ENCODE results near the gene ZYX.

DNA sequence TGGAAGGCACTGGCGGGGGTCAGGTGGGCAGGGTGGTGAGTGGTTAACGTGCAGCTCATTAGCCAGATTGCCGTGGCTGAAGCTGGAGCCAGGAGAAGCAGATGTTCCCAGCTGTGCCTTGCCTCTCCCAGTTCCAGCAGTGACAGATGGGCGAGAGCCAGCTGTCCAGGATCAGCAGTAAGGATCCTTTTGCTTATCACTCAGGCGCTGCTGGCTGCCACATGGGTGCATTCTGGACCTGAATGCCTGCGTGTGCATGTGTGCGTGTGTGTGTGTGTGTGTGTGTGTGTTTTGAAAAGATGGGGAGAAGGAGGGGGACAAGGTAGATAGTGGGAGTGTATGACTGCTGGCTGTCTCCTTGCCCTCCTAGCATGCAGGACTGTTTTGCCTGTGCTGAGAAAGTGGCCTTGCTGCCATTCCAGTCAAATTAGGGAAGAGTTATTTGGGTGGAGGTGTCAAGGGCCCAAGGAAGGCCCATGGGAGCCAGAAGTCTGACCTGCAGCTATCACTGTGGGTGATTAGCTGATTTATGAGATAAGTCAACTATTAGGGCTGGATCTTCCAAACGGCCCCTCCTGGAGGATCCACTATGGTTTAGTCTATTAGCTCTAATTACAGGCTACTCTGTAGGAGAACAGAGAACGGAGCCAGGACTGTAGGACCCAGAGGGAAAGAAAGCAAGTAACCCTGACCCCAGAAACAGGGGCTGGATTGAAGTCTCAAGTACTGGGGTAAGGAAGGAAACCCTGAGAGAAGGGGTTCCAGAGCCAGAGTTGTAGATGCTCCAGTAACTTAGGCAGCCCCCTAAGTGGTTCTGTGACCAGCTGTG, 24.2 kb downstream of the ZYX start:
- peak; percentile 47 for TF ChIP-seq POLR2AphosphoS5 (IDR thresholded peaks at IDR 0.05)
- TF ChIP-seq, protein P1, sequence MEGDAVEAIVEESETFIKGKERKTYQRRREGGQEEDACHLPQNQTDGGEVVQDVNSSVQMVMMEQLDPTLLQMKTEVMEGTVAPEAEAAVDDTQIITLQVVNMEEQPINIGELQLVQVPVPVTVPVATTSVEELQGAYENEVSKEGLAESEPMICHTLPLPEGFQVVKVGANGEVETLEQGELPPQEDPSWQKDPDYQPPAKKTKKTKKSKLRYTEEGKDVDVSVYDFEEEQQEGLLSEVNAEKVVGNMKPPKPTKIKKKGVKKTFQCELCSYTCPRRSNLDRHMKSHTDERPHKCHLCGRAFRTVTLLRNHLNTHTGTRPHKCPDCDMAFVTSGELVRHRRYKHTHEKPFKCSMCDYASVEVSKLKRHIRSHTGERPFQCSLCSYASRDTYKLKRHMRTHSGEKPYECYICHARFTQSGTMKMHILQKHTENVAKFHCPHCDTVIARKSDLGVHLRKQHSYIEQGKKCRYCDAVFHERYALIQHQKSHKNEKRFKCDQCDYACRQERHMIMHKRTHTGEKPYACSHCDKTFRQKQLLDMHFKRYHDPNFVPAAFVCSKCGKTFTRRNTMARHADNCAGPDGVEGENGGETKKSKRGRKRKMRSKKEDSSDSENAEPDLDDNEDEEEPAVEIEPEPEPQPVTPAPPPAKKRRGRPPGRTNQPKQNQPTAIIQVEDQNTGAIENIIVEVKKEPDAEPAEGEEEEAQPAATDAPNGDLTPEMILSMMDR (IDR thresholded peaks at IDR 0.05): no peak
- no peak for TF ChIP-seq POLR2A (IDR thresholded peaks at IDR 0.05)

Data from gastroesophageal sphincter (tissue), 3 donors.